Measurements from ENCODE around the gene PRKAR1B. TPM values are rescaled to one million over a fixed set of nuclear protein-coding genes. Genes with fewer than 3 reads are reported as not detected.
"Not testable (repeated sequence)": the region's sequence is repeated elsewhere in the genome, so short reads cannot be mapped to it uniquely, and the experiment has no call there.

Gene PRKAR1B
- total RNA-seq, 1 experiment from 2014 or later, result 20.4 TPM

- H3K4me3 ChIP-seq, result no peak overlapping the region
- no peak for DNase-seq
- H3K9me3 ChIP-seq, result no peaks in the 10 kb centered on the region; the same call in 1 of the 2 replicates
- H3K36me3 ChIP-seq, result no peaks in the 10 kb centered on the region
- no peaks in the 10 kb centered on the region for H3K27me3 ChIP-seq
Observed at GRCh38 chr7:653829-654764, 73.0 kb downstream of the PRKAR1B start.

DNA sequence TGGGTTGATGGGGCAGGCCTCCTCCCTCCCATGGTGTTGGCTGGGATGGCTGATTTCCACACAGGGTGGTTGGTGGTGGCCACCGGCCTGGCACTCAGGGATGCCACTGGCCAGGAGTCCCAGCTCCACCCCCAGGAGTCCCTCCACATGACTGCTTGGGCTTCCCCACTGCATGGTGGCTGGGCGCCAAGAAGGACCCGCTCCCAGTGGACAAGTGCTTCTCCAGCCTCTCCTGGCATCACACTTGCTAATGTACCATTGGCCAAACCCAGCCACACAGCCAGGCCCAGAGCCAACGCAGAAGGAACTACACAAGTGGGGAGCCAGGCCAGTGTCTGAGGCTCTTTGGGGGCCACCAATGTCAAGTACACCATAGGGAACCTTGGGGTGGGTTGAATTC is 74.2 kb downstream of the PRKAR1B start:
- no peaks in the 10 kb centered on the region for H3K27me3 ChIP-seq
- no peaks in the 10 kb centered on the region for H3K36me3 ChIP-seq
- no peak overlapping the region for H3K4me3 ChIP-seq
- no peaks in the 10 kb centered on the region; the same call in 1 of the 2 replicates for H3K9me3 ChIP-seq
- DNase-seq, result no peak

GRCh38 chr7:652167-652566 is 74.9 kb downstream of the PRKAR1B start:
- H3K9me3 ChIP-seq, H3K4me3 ChIP-seq: not testable (repeated sequence)

DNA sequence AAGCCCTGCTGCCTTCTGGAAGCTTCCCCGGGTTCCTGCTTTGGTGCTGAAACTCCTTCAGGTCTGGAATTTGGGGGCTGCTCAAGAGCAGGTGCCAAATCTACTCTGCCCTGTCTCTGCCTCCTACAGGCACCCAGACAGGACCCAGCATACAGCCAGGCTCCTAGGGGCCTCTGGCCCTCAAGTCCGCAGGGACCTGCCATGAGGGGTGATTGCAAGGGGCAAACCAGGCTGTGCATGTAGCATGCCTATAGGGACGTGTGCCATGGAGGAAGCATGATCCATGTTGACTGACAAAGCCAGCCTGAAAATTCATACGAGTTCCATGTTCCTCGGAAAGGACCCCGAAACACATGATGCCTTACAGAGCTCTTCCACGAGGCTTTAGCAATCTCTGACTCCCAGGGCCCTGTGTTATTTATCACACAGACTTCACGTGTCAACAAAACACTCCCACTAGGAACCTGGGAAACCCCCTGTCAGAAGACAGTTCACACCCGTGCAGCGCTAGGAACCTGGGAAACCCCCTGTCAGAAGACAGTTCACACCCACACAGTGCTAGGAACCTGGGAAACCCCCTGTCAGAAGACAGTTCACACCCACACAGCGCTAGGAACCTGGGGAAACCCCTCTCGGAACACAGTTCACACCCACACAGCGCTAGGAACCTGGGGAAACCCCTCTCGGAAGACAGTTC is 75.9 kb downstream of the PRKAR1B start:
- H3K4me3 ChIP-seq, result no peak overlapping the region
- H3K9me3 ChIP-seq, result no peaks in the 10 kb centered on the region; the same call in 1 of the 2 replicates
- no peaks in the 10 kb centered on the region for H3K36me3 ChIP-seq
- DNase-seq, result no peak
- H3K27me3 ChIP-seq, result no peaks in the 10 kb centered on the region

More at GRCh38 chr7:652167-652566, 74.9 kb downstream of the PRKAR1B start:
- not testable (repeated sequence) for DNase-seq, H3K36me3 ChIP-seq, H3K27me3 ChIP-seq

DNA sequence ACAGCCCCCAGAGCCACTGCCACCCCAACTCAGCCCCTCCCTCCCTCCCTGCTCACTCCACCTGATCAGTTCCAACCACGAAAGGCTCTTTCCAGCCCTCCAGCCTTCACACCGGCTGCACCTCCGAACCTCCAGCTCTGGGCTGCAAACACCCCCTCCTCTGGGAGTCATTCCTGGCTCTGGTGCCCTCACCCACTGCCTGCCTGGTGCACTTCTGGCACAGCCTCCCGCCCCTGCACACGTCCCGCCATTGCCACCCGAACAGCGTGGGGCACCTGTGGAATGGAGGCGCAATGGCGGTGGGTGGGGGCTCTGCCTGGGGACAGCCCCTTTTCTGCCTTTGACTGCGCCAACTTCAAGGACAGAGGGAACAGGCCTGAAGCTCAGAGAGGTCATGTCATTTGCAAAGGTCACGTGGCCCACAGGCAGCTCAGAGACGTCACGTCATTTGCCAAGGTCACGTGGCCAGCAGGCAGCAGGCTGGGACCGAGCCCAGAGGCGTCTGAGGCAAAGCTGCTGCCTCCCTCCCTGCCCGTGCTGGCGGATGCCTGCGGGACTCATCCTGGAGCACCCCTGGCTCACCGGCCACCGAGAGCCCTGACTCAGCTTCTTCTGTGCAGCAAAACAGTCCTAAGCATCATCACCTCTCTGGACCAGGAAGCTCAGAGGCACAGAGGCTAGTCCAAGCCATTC is 76.6 kb downstream of the PRKAR1B start:
- DNase-seq, result peak; percentile 24
- no peaks in the 10 kb centered on the region for H3K27me3 ChIP-seq
- no peak overlapping the region for H3K4me3 ChIP-seq
- H3K9me3 ChIP-seq, result no peaks in the 10 kb centered on the region; the same call in 1 of the 2 replicates
- H3K36me3 ChIP-seq, result no peaks in the 10 kb centered on the region

DNA sequence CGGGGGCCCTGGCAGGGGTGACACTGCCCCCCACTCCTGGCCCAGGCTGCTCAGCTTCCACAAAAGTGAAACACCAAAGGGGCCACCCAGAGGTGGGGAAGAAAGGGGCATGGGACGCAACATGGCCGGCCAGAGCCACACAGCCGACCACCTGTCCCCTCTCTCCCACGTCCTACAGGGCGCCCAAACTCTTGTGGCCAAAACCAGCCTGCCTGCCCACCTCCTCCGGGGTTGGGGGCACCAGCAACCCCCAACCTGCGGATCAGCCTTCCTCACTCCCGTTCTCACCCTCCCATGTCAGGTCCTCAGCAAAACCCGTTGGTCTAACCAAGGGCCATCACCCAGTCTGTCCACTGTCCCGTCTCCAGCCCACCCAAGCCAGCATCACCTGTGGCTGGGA is 80.1 kb downstream of the PRKAR1B start:
- Histone ChIP-seq H3K27me3 (no peaks in the 10 kb centered on the region), H3K36me3 (no peaks in the 10 kb centered on the region), H3K4me3 (no peak overlapping the region), H3K9me3 (no peaks in the 10 kb centered on the region)
- no peak for DNase-seq

DNA sequence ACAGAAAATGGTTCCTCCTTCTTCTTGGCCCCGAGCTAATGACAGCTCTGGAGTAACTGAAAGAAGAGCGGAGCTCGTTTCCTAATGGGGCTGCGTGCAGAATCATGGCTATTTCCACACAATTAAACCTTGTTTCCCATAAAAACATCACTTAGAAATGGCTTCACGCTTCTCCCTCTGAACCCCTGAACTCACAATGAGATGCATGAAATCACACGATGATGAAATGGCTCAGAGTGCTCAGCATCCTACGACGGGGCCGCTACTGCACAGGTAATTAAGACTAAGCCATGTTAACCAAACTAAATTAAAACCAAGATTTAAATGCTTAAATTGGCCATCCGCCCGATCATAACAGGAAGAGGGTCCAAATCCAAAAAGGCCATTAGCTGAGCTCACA is 80.6 kb downstream of the PRKAR1B start:
- no peak for DNase-seq
- Histone ChIP-seq H3K9me3 (no peaks in the 10 kb centered on the region), H3K4me3 (no peak overlapping the region), H3K36me3 (no peaks in the 10 kb centered on the region), H3K27me3 (no peaks in the 10 kb centered on the region)

DNA sequence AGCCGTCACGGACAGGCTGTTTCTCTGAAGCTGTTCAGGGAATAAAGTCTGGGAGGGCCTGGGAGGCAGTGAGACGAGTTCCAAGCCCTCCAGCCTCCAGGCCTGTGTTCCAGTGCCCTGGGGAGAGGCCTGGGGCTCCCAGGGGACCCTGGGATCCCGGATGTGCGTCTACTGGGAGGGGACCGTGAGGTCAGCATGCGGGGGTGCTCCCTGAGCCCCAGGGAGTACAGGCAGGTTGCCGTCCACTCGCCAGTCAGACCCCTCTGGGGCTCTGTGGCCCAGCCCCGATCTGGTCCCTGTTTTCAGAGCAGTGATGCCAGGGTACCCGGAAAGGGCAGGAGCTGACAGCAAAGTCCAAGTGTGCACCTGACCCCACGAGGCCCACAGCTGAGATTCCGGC is 81.5 kb downstream of the PRKAR1B start:
- Histone ChIP-seq H3K9me3 (no peaks in the 10 kb centered on the region), H3K4me3 (no peak overlapping the region), H3K27me3 (no peaks in the 10 kb centered on the region), H3K36me3 (no peaks in the 10 kb centered on the region)
- DNase-seq, result no peak

GRCh38 chr7:644381-645305 is 82.4 kb downstream of the PRKAR1B start:
- no peak overlapping the region for H3K4me3 ChIP-seq
- H3K27me3 ChIP-seq, result no peaks in the 10 kb centered on the region
- H3K9me3 ChIP-seq, result no peaks in the 10 kb centered on the region
- DNase-seq, result no peak
- no peaks in the 10 kb centered on the region for H3K36me3 ChIP-seq

DNA sequence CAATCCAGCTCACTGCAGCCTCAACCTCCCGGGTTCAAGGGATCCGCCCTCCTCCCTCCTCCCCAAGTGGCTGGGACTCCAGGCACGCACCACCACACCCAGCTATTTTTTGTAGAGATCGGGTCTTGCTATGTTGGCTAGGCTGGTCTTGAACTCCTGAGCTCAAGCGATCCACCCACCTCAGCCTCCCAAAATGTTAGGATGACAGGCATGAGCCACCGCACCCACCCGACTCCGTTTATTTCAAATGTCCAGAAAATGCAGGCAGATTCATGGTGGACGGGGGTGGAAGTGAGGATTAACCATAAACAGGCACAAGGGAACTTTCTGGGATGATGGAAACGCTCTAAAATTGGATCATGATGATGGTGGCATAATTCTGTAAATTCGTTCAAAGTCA is 85.1 kb downstream of the PRKAR1B start:
- no peaks in the 10 kb centered on the region for H3K36me3 ChIP-seq
- H3K27me3 ChIP-seq, result no peaks in the 10 kb centered on the region
- H3K4me3 ChIP-seq, result no peak overlapping the region
- no peaks in the 10 kb centered on the region for H3K9me3 ChIP-seq
- no peak for DNase-seq

- DNase-seq, result no peak
- Histone ChIP-seq H3K36me3 (no peaks in the 10 kb centered on the region), H3K4me3 (no peak overlapping the region), H3K9me3 (no peaks in the 10 kb centered on the region), H3K27me3 (no peaks in the 10 kb centered on the region)
Observed at GRCh38 chr7:641269-641671, 85.8 kb downstream of the PRKAR1B start.

DNA sequence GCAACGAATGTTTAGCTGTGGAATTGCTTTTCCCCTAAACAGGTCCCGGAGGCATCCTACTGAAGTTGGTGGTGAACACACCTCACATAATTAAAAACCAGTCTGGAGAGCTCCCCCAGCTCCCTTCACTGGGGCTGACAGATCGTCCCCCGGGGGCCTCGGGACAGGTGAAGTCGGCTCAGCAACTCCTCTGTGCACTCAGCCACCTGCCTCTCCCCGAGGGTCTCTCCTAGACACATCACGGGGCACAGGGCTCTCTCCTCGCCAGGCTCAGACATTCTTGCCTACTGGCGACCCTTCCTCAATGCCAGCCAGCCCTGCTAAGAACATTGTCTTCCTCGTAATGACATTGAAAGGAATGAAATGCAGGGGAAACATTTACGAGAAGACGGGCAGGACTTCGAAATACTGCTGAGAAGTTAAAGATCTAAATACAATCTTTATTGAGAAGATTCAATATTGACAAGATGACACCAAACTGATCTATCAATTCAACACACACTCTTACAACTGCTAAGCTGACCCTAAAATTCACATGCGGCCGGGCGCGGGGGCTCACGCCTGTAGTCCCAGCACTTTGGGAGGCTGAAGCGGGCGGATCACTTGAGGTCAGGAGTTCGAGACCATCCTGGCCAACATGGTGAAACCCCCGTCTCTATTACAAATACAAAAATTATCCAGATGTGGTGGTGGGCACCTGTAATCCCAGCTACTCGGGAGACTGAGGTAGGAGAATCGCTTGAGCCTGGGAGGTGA is 88.6 kb downstream of the PRKAR1B start:
- DNase-seq, result no peak
- no peak overlapping the region for H3K4me3 ChIP-seq
- H3K36me3 ChIP-seq, result no peaks in the 10 kb centered on the region
- no peaks in the 10 kb centered on the region for H3K27me3 ChIP-seq
- H3K9me3 ChIP-seq, result no peaks in the 10 kb centered on the region

DNA sequence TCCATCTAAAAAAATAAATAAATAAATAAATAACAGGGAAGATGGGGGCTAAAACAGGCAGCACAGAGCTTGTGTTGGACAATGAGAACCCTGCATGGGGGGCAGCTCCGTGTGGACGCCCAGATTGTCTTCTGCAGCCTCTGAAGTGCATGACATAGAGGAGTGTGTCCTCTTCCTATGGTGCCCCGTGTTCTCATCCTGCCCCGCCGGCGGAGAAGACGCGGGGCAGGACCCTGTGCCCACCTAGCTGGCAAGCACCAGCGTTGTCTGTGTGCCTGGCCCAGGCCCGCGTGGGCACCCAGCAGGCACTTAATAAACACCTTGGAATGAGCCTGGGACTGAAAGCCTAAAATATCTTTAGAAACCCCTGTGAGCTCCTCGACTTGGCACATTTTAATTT is 89.3 kb downstream of the PRKAR1B start:
- no peak for DNase-seq
- no peaks in the 10 kb centered on the region for H3K36me3 ChIP-seq
- H3K9me3 ChIP-seq, result no peaks in the 10 kb centered on the region
- H3K4me3 ChIP-seq, result no peak overlapping the region
- no peaks in the 10 kb centered on the region for H3K27me3 ChIP-seq

- DNase-seq, result peak; percentile 24
- Histone ChIP-seq H3K9me3 (no peaks in the 10 kb centered on the region), H3K36me3 (no peaks in the 10 kb centered on the region), H3K27me3 (no peaks in the 10 kb centered on the region), H3K4me3 (no peak overlapping the region)
Observed at GRCh38 chr7:636396-636795, 90.7 kb downstream of the PRKAR1B start.

DNA sequence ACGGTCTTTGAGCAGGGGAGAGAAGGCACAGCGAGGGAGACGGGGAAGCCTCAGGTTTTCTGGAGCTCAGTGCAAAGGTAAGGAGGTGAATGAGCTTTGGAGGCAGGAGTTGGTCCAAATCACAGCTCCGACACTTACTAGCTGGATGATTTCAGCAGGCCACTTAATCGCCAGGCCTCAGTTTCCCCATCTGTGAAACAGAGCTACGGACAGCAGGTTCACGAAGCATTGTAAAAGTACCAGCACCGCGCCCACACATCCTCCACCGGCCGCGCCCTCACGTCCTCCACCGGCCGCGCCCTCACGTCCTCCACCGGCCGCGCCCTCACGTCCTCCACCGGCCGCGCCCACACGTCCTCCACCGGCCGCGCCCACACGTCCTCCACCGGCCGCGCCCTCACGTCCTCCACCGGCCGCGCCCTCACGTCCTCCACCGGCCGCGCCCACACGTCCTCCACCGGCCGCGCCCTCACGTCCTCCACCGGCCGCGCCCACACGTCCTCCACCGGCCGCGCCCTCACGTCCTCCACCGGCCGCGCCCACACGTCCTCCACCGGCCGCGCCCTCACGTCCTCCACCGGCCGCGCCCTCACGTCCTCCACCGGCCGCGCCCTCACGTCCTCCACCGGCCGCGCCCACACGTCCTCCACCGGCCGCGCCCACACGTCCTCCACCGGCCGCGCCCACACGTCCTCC is 91.2 kb downstream of the PRKAR1B start:
- not testable (repeated sequence) for DNase-seq, H3K9me3 ChIP-seq, H3K27me3 ChIP-seq, H3K36me3 ChIP-seq, H3K4me3 ChIP-seq

Data from MG63 (cell line).